ENCODE measurements around the gene SERGEF. TPM values are rescaled to one million over a fixed set of nuclear protein-coding genes. Genes with fewer than 3 reads are reported as not detected.
"Not testable (repeated sequence)": the region's sequence is repeated elsewhere in the genome, so short reads cannot be mapped to it uniquely, and the experiment has no call there.

Gene SERGEF
- total RNA-seq, 1 donor from 2014 or later, result 17.7 TPM

DNA sequence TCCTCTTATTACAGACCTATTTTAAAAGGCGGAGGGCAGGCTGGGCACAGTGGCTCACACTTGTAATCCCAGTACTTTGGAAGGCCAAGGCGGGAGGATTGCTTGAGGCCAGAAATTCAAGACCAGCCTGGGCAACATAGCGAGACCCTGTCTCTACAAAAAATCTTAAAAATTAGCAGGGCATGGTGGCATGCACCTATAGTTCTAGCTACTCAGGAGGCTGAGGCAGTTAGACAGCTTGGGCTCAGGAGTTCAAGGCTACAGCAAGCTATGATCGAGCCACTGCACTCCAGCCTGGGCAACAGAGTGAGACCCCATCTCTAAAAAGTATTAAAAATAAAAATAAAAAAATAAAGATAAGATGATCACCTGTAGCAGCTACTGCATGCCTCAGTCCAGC lies 12.7 kb downstream of the SERGEF start:
- not testable (repeated sequence) for DNase-seq

DNA sequence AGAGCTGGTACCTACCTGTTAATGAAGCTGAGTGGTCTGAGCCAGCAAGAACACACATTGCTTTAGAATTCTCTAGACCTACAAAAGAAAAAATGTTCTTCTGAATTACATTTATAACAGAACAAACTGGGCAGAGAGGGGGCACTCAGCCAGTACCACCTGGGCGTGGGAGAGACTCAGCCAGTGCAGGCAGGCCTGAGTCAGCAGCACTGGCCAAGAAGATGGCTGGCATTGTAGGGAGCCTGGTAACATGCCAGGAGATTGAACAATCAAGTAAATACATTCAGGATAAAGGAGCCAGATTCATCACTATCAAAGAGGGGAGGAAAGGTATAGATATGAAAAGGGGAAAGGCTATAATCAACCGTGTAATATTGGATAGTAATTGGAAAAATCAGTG lies 19.9 kb downstream of the SERGEF start:
- DNase-seq, result no peak

DNA sequence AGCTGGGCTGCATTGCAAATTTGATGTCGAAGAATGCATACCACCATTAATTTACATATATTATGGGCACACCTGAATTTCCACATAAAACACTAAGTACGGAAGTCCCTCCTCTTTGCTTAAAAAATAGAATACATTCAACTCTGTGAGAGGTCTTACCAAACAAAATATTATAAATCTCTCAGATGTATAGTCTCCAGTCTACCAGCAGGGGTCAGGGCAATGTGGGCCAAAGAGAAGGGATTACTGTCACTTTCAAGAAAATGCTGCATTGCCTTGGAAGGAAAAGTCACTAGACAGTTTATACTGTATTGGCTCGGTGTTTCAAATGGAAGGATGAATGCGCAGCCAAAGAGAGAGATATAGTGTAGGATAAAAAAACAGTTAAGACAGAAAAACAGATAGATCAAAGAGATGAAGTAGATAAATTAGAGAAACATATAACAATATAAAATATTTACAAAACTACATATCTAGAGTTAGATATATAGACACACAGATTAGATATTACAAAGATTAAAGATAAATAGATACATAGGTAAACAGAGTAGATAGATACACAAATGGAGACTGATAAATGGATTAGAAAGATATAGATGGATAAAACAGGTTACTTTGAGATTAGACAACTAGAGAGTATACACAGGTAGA lies 20.9 kb downstream of the SERGEF start:
- DNase-seq, result peak; percentile 66

DNA sequence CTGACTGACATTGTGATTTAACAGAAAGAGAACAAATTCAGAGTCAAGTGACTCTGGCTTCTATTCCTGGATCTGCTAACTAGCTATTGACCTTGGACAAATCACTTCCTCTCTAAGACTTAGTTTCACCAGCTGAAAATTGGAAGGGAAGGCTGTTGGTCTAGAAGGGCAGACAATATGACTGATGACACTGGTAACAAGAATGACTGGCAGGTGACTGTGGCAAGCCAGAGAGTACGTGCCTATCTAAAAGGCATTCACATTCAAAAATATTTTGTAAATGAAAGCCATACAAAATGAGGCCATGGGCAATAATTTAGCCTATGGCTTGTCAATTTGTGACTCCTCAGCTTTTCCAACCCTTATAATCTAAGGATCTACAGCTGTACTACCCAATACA lies 23.5 kb downstream of the SERGEF start:
- no peak for DNase-seq

DNA sequence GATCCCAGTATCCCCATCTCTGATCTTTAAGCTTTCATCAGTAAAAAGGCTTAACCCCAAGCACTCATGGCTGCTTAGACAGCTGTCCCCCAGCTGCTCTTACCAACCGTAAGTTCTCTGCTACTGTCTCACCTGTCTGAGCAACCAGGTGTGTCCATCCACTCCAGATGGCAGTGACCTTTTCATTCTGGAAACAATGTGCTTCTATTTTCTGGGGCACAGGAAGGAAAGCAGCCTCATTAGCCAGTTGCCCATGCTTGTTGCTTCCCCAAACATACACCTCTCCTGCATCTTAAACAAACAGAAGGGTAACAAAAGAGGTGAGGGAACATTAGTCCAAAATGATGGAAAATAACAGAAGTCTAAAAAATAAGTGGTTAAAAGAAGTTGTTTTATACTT lies 24.4 kb downstream of the SERGEF start:
- DNase-seq, result no peak

DNA sequence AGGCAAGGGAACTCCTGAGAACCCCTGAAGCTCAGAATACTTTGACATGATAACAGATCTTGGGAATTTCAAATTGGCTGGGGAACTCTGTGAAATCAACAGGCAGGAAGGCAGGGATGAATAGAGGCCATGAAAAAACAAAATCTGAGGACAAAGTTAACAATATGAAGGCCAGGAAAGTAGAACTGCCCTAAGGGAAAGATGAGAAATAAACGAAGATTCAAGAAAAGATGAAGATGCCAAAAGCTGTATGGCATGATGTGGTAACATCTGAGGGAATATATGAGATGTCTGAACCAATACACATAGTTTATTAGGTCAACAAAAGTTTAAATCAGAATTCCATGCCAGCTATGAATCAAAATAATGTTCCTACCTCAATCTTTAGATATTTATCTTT lies 25.0 kb downstream of the SERGEF start:
- no peak for DNase-seq

DNA sequence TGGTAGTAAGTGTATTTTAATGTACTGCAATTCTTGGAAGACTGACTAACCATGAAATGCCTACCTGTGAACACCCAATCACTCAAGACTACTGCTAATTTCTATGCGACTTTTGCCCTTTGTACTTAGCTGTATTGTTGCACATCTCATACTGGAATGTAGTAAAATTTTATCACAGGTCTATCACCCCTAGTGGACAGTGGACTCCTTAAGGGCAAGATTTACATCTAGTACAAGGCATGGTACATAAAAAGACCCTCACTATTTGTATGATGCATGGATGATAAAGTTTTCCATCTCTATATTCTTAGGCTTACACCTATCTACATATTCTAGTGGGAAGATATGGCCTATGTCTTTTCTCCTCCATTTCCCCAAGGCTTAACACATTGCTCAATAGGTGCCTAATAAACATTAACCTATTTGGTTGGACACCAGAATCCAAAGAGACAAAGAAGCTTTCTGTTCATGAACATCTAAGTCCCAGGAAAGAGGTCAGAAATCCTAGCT lies 26.1 kb downstream of the SERGEF start:
- no peak for DNase-seq

DNA sequence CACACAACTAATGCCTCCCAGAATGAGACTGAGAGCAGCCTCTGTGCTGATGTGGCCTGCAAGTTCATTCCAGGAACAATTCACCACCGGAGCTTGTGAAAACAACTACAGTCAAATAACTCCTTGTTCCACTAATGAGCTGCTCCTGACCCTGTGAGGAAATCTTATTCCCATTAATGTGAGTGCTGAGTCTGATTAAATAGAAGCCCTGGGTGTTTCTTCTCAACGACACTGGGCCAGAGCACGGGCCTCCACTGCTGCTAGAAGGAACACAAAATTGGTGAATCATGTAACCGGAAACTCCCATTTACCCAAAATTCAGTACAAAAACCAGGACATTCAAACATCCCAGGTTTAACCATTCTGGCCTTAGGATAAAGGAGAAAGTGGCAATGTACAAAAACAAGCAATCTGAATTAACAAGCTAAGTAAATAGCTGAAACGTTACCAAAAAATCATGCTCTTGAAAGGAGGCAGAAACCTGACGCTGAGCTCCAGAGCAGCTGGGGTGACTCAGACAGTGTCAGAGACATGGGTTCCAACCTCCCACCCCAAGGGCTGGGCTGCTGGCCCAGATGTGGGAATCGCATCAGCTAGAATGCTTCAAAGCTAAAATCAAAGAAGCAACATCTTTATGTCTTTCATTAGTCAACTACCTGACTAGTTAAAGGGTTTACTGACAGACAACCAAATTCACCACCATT lies 26.7 kb downstream of the SERGEF start:
- DNase-seq, result no peak

DNA sequence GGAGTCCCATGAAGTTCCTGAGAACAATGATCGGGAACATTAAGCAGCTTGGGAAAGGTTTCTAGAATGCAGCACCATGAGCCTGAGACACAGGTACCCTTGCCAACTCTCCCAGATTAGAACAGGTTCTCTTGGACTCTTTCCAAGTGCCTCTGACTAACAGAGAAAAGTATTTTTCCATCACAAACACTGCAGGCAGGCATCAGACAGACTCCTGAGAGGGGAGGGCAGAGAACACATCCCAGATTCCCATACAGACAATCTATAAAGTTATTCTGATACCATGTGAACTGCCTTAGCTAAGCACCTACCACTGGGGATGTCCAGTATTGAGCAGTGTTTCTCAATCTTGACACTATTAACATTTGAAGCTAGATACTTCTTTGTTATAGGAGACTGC lies 27.3 kb downstream of the SERGEF start:
- DNase-seq, result no peak

DNA sequence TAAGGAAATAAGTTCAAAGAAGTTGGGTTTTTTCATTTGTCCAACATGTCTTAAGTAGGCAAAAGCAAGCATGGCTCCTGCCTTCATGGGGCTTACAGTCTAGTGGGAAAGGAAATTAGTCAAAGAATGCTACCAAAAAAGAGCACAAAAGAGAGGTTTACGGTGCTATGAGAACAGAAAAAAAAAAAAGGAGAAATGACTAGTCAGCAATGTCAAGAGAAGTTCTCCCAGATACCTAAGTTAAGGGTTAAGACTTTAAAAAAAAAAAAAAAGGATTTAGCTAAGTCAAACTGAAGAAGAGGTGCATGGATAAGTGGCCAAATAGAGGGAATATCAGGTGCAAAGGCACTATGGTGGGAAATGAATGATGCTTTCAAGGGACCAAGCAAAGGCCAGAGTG lies 29.3 kb downstream of the SERGEF start:
- DNase-seq, result no peak

DNA sequence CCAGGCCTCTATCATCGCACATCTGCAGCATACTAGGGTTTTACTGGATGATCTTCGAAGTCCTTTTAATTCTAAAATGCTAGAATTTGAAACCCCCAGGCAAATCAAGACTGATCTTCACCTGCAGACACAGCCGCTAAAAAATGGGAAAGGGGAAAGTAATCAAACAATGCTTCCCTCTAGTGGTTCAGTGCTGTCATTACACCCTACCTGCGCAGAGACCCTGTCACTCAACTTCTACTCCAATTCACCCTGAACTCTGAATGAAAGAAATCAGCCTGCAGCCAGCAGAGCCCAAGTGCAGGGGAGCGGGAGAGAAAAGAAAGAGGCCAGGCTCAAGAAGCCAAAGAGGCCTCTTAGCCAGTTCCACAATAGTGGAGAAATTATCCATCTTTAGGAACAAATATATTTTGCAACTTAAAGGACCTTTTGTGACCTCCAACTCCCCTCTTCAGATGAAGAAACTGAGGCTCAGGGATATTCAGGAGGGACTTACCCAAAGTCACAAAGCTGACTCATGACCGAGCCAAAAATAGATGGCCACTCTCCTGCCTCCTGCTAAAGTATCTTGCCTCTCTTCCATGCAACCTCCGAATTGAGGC lies 33.0 kb downstream of the SERGEF start:
- DNase-seq, result peak; percentile 59

DNA sequence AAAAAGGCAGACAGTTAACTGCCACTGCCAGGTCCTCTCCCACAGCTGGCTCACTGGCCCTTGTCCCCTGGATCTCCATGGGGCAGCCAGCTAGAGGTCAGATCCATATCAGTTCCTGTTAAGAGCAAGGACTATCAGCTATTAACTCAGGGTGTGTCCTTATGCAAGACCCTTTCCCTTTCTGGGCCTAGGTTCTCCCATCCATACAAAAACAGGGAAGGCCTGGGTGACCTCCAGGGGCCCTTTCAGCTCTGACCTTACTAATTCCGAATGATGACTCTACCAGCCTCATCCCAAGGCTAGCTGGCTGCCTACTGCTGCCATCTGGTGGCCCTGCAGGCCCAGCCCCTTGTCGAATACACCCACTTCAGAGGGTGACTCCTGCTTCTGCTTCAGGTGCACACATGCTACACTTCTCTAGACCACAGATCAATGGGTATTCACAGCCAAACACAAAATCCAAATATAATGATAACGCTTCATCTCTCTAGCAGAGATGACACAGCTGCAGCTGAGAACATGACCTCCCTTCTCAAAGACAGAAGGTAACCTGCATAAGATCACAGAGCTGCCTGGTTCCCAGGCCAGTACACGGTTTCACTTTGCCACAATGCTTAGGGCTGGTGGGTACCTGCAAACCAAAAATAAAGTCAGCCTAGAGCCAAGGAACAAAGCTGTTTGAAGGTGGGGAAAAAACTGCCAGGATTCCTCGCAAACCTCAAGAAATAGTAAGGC lies 34.1 kb downstream of the SERGEF start:
- peak; percentile 63 for DNase-seq

DNA sequence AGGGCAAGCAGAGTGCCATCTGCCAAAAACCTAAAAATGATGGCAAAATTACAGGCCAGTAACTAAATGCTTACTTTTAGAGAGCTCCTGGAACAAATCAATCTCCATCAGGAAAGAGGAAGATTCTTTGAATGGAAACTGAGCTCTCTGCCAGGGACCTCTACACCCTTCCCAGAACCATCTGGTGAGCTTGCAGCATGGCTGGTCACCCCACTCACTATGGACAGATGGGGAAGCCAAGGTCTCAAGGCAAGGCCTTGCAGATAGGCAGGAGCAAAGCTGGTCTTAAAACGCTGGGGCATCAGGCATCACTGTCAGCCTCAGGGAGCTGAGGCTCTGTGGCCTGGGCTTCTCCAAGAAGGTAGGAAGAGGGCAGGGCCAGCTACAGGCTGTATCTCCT lies 36.2 kb downstream of the SERGEF start:
- DNase-seq, result no peak

DNA sequence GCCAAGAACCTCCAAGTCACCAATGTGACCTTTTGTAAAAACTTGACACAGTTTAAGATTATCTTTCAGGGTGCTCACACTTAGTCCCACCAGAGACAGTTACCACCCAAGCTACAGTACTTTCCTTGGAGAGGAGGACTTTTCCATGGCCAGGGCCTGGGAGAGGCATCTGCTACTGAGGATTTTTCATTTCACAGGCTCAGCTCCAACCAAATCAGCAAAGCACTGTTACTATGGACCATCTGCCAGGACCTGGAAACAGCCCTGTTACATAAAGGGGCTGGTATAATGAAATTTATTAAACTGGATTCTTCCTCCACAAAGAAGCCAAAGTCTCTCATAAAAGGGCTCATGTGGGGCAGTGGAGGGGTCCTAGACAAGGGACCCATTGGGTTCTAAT lies 38.6 kb downstream of the SERGEF start:
- DNase-seq, result no peak

DNA sequence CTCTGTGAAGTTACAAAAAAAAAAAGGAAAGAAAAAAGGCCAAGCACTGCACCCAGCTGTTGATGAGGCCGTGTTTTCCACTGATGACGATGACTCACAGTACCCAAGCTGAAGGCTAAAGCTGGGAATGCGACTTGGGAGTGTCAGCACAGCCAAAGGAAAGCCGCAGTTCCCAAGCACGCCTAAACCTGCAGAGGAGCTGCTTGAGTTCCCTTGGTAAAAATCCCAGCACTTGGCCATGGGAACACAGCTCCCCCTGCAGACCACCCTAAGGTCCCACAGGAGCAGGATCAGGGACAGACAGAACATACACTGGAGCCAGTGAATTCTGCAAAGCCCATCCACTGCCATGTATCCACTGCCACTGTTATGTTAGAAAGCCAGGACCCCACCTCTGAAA lies 39.9 kb downstream of the SERGEF start:
- DNase-seq, result peak; percentile 80

DNA sequence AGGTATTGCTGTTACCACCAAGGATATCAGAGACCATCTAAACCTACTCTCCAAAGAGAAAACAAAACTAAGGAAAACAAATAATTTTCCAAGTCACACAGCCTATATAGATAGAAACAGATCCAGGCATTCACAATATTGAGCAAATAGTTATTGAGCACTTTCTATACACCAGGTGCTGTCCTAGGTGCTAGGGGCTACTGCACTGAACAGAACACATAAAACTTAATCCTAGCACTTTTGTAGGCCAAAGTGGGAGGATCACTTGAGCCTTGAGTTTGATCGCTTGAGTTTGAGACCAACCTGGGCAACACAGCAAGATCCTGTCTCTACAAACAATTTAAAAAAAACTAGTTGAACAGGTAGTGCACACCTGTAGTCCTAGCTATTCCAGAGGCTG lies 44.6 kb downstream of the SERGEF start:
- no peak for DNase-seq

DNA sequence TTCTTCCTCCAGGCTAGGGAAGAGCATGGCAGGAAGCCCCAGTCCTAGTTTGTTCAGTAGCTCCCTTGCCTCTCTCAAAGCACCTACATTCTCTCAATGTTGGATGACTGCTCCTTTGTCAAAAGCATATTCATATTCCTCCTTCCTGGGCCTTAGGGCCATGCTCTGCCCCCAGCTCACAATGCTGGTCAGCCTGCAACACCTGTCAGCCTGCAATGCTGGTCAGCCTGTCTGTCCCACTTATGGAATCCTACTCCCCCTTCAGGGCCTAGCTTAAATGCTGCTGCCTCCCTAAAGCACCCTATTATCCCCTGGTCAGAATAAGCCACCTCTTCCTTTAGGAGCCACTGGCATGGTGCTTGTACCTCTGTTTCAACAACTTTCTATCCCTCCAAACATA lies 45.2 kb downstream of the SERGEF start:
- no peak for DNase-seq

DNA sequence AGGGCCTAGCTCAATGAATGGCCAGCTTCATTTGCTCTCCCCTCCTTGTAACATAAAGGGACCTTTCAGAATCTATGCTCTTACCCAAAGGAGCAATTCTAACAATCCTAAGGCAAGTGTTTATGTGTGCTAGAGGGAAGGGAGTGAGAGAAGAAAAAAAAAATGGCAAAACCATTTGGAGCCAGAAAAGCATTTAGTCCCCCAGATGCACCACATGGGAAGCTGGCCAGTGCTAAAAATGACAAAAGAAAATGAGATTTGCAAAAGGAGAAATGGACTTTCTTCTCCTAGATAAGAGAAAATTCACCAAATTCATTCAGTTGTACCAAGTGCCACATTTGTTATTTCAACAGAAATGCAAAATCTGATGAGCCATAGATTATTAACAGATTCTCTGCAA lies 52.8 kb downstream of the SERGEF start:
- DNase-seq, result no peak

DNA sequence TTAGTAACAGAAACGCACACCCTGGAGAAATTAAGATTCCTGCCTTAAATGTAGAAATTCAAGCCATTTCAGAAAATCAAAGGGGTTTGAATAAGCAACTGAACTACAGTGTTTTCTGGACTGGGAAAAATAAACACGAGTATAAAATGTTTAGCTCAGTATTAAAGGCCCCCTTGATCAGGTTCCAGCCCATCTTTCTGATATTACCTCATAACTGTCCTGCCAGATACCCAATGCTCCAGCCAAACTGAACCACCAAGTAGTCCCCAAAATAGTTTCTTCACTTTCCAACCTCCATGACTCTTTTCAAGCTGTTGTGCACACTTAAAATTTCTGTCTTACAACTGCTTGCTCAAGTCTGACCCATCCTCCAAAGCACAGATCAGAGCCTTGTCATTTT lies 54.4 kb downstream of the SERGEF start:
- DNase-seq, result no peak

DNA sequence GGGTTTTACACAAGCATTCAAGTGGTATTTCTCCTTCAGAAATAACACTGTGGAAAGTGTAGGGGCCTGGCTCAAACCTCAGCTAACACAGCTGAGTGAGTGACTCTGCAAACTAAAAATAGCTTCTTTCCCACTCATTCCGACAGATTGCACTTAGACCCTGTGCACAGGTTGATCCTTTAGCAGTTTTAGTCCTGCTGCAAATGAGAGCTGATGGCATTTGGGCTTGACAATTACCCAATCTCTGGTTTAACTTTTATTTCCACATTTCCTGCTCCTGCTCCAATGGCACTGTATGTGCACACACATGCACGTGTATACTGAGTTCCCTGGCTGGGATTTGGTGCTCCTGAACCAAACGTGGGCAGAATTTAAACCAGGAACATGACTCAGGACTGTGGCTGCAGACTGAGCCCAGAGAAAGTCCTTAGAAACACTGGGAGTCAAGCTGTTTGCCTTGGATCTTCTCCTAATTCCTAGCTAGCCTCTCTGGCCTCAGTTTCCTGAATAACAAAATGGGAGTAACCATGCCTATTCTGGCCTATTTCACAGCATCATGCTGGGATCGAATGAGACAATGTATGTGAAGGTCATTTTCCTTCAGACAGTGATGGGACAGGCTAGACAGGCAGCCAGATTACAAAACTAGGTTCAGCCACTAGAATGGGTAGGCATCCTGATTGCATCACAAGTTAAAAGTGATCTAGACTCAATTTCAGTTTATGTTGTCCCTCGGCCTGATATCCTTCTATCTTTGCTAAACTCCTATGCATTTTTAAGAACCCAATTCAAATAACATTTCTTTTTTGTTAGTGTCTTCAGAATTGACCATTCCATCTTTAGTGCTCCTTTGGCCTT lies 58.2 kb downstream of the SERGEF start:
- DNase-seq, result no peak

DNA sequence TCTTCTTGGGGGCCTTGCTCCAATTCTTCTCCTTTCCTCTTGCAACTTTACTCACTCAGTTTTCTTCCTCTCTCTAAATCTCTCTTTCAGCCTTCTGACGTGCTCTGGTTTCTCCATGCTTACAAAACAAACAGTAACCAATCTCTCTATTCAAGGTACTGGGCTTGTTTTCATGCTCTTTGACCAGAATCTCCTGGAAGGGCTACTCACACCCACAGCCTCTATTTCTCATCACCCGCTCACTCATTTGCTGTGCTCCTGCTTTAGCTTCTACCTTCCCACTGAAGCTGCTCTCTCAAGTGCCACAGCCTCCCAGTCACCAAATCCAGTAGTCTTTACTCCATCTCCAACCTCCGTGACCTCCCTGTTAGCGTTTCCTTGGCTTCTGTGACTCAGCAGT lies 60.4 kb downstream of the SERGEF start:
- DNase-seq, result no peak
